BLaER1 (cell line): ENCODE data around the gene PPP1R36.

Experiments used
- H3K27ac ChIP-seq: shearing (Covaris generic); formaldehyde crosslinking; 2 replicates; pipeline ENCODE4 v1.8.1; 2022
- H3K27me3 ChIP-seq: shearing (Covaris generic); formaldehyde crosslinking; 2 replicates; pipeline ENCODE4 v1.8.1; 2022
- H3K36me3 ChIP-seq: shearing (Covaris generic); formaldehyde crosslinking; 2 replicates; pipeline ENCODE4 v1.8.1; 2022
- H3K4me1 ChIP-seq: shearing (Covaris generic); formaldehyde crosslinking; 2 replicates; pipeline ENCODE4 v1.8.1; 2022
- H3K4me2 ChIP-seq: shearing (Covaris generic); formaldehyde crosslinking; 2 replicates; pipeline ENCODE4 v1.8.1; 2022
- H3K4me3 ChIP-seq: shearing (Covaris generic); formaldehyde crosslinking; 2 replicates; pipeline ENCODE4 v1.8.1; 2022
- H3K9ac ChIP-seq: shearing (Covaris generic); formaldehyde crosslinking; 2 replicates; pipeline ENCODE4 v1.8.1; 2022
- H3K9me3 ChIP-seq: shearing (Covaris generic); formaldehyde crosslinking; 2 replicates; pipeline ENCODE4 v1.8.1; 2022
- H4K20me1 ChIP-seq: shearing (Covaris generic); formaldehyde crosslinking; 2 replicates; pipeline ENCODE4 v1.8.1; 2022
- Cebpa-rat ChIP-seq: shearing (Covaris generic); IDR thresholded peaks from 2 replicates; pipeline ENCODE4 v1.8.1; 2022

Gene PPP1R36

GRCh38 chr14:64581817-64582216 is 32.1 kb downstream of the PPP1R36 start:
- H3K4me2 ChIP-seq, result no peak overlapping the region
- TF ChIP-seq Cebpa-rat, result no peak
- H3K9me3 ChIP-seq, result no peaks in the 10 kb centered on the region
- no peaks in the 10 kb centered on the region for H3K36me3 ChIP-seq
- H3K4me3 ChIP-seq, result no peak overlapping the region
- H3K4me1 ChIP-seq, result no peaks in the 10 kb centered on the region
- no peaks in the 10 kb centered on the region for H4K20me1 ChIP-seq
- H3K27ac ChIP-seq, result no peak overlapping the region
- H3K9ac ChIP-seq, result no peak overlapping the region
- no peaks in the 10 kb centered on the region for H3K27me3 ChIP-seq

GRCh38 chr14:64584190-64584589 is 34.4 kb downstream of the PPP1R36 start:
- H3K9ac ChIP-seq, result no peak overlapping the region
- H3K4me2 ChIP-seq, result no peak overlapping the region
- H3K9me3 ChIP-seq, result no peaks in the 10 kb centered on the region
- H4K20me1 ChIP-seq, result no peaks in the 10 kb centered on the region
- no peak overlapping the region for H3K4me3 ChIP-seq
- H3K36me3 ChIP-seq, result no peaks in the 10 kb centered on the region
- no peaks in the 10 kb centered on the region for H3K27me3 ChIP-seq
- no peak for TF ChIP-seq Cebpa-rat
- no peak overlapping the region for H3K27ac ChIP-seq
- H3K4me1 ChIP-seq, result no peaks in the 10 kb centered on the region

GRCh38 chr14:64591809-64592208 is 42.0 kb downstream of the PPP1R36 start:
- Histone ChIP-seq H3K4me2 (no peak overlapping the region), H3K9ac (no peak overlapping the region), H3K36me3 (no peaks in the 10 kb centered on the region), H3K27ac (no peak overlapping the region), H3K4me1 (no peaks in the 10 kb centered on the region), H4K20me1 (no peaks in the 10 kb centered on the region), H3K4me3 (no peak overlapping the region), H3K9me3 (no peaks in the 10 kb centered on the region), H3K27me3 (no peaks in the 10 kb centered on the region)
- no peak for TF ChIP-seq Cebpa-rat

- no peak overlapping the region for H3K4me2 ChIP-seq
- H4K20me1 ChIP-seq, result no peaks in the 10 kb centered on the region
- no peaks in the 10 kb centered on the region for H3K36me3 ChIP-seq
- H3K4me3 ChIP-seq, result no peak overlapping the region
- no peaks in the 10 kb centered on the region for H3K4me1 ChIP-seq
- no peak overlapping the region for H3K9ac ChIP-seq
- H3K27ac ChIP-seq, result no peak overlapping the region
- H3K9me3 ChIP-seq, result no peaks in the 10 kb centered on the region
- TF ChIP-seq Cebpa-rat, result no peak
- H3K27me3 ChIP-seq, result no peaks in the 10 kb centered on the region
These were observed 44.7 kb downstream of the PPP1R36 start for GRCh38 chr14:64594438-64594837.

GRCh38 chr14:64598404-64598803 is 48.6 kb downstream of the PPP1R36 start:
- H4K20me1 ChIP-seq, result no peaks in the 10 kb centered on the region
- H3K9ac ChIP-seq, result no peak overlapping the region
- no peak for TF ChIP-seq Cebpa-rat
- H3K9me3 ChIP-seq, result peaks cover 3% of the 10 kb centered on the region; the same call in 1 of the 2 replicates
- no peak overlapping the region for H3K4me2 ChIP-seq
- no peaks in the 10 kb centered on the region for H3K4me1 ChIP-seq
- H3K27ac ChIP-seq, result no peak overlapping the region
- H3K36me3 ChIP-seq, result no peaks in the 10 kb centered on the region
- no peaks in the 10 kb centered on the region for H3K27me3 ChIP-seq
- H3K4me3 ChIP-seq, result no peak overlapping the region

- H3K9me3 ChIP-seq, result peaks cover 3% of the 10 kb centered on the region; the same call in 1 of the 2 replicates
- no peak overlapping the region for H3K4me3 ChIP-seq
- H4K20me1 ChIP-seq, result no peaks in the 10 kb centered on the region
- no peaks in the 10 kb centered on the region for H3K4me1 ChIP-seq
- H3K4me2 ChIP-seq, result no peak overlapping the region
- H3K9ac ChIP-seq, result no peak overlapping the region
- no peak for TF ChIP-seq Cebpa-rat
- H3K27me3 ChIP-seq, result no peaks in the 10 kb centered on the region
- H3K36me3 ChIP-seq, result no peaks in the 10 kb centered on the region
- H3K27ac ChIP-seq, result no peak overlapping the region
These were observed 51.8 kb downstream of the PPP1R36 start for GRCh38 chr14:64601571-64601970.

GRCh38 chr14:64602826-64603225 is 53.1 kb downstream of the PPP1R36 start:
- Histone ChIP-seq H3K4me3 (no peak overlapping the region), H3K36me3 (no peaks in the 10 kb centered on the region), H3K27me3 (no peaks in the 10 kb centered on the region), H3K4me1 (no peaks in the 10 kb centered on the region), H3K9ac (no peak overlapping the region), H3K9me3 (peaks cover 3% of the 10 kb centered on the region; the same call in 1 of the 2 replicates), H3K27ac (no peak overlapping the region), H4K20me1 (no peaks in the 10 kb centered on the region), H3K4me2 (no peak overlapping the region)
- no peak for TF ChIP-seq Cebpa-rat

GRCh38 chr14:64604001-64604400 is 54.2 kb downstream of the PPP1R36 start:
- Histone ChIP-seq H3K4me3 (no peak overlapping the region), H3K27ac (no peak overlapping the region), H3K4me2 (no peak overlapping the region), H4K20me1 (no peaks in the 10 kb centered on the region), H3K4me1 (no peaks in the 10 kb centered on the region), H3K36me3 (no peaks in the 10 kb centered on the region), H3K27me3 (no peaks in the 10 kb centered on the region), H3K9ac (no peak overlapping the region), H3K9me3 (peaks cover 3% of the 10 kb centered on the region; the same call in 1 of the 2 replicates)
- TF ChIP-seq Cebpa-rat, result no peak

GRCh38 chr14:64604881-64605280 is 55.1 kb downstream of the PPP1R36 start:
- Histone ChIP-seq H3K4me2 (no peak overlapping the region), H3K9ac (no peak overlapping the region), H3K9me3 (peaks cover 3% of the 10 kb centered on the region; the same call in 1 of the 2 replicates), H3K27me3 (no peaks in the 10 kb centered on the region), H3K27ac (no peak overlapping the region), H3K36me3 (no peaks in the 10 kb centered on the region), H3K4me3 (no peak overlapping the region), H3K4me1 (no peaks in the 10 kb centered on the region), H4K20me1 (no peaks in the 10 kb centered on the region)
- TF ChIP-seq Cebpa-rat, result no peak

- peaks cover 3% of the 10 kb centered on the region; the same call in 1 of the 2 replicates for H3K9me3 ChIP-seq
These were observed 56.3 kb downstream of the PPP1R36 start for GRCh38 chr14:64605926-64606685.

More at GRCh38 chr14:64605926-64606685, 56.3 kb downstream of the PPP1R36 start:
- Histone ChIP-seq H3K27me3 (no peaks in the 10 kb centered on the region), H3K4me1 (no peaks in the 10 kb centered on the region), H3K36me3 (no peaks in the 10 kb centered on the region), H4K20me1 (no peaks in the 10 kb centered on the region), H3K4me3 (no peak overlapping the region), H3K4me2 (no peak overlapping the region), H3K27ac (no peak overlapping the region), H3K9ac (no peak overlapping the region)
- no peak for TF ChIP-seq Cebpa-rat
